Fibroblast of the aortic adventitia (primary cell): ENCODE data around the gene ANXA1. TPM values are rescaled to one million over a fixed set of nuclear protein-coding genes. Genes with fewer than 3 reads are reported as not detected.

Experiments
- DNase-seq: peaks from one replicate; pipeline ENCODE4 v3.0.0-alpha.2; 2010; ENCODE audit warnings: low read depth
- H3K4me3 ChIP-seq: 2 replicates; pipeline ENCODE4 v1.5.1; 2011; ENCODE audit warnings: low read depth, mild to moderate bottlenecking, control low read depth, low read length, moderate library complexity
- total RNA-seq: library from RNA; depleted of rRNA; stranded (reverse); fragments of >200 nt; gene quantifications from 2 replicates; pipeline ENCODE4 v1.2.3, GENCODE V29; 2012; ENCODE audit warnings: low replicate concordance
- TF ChIP-seq, protein P1 (sequence below): IDR thresholded peaks from 2 replicates; pipeline ENCODE4 v1.5.1; 2011; ENCODE audit warnings: mild to moderate bottlenecking, low read length, control low read depth, inconsistent platforms; ENCODE audit not compliant: insufficient read depth

ANXA1 gene
- total RNA-seq, 1 donor = 923 TPM

DNA sequence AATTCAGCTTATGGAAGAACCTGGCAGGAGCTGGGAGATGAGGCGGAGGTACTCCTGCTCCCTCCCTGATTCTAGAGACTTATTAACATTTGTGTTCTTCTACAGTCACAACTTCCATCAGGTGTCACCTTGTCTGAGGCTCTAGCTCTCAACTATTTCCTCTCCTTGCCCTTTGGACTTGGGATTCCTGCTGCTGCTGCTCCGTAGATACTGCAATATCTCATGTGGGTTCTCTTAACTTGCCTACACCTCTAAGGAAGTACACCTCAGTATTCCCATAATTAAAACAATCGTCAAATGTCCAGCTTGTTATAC, 21.2 kb downstream of the ANXA1 start:
- no peak overlapping the region for H3K4me3 ChIP-seq
- no peak for DNase-seq
- TF ChIP-seq, protein P1, sequence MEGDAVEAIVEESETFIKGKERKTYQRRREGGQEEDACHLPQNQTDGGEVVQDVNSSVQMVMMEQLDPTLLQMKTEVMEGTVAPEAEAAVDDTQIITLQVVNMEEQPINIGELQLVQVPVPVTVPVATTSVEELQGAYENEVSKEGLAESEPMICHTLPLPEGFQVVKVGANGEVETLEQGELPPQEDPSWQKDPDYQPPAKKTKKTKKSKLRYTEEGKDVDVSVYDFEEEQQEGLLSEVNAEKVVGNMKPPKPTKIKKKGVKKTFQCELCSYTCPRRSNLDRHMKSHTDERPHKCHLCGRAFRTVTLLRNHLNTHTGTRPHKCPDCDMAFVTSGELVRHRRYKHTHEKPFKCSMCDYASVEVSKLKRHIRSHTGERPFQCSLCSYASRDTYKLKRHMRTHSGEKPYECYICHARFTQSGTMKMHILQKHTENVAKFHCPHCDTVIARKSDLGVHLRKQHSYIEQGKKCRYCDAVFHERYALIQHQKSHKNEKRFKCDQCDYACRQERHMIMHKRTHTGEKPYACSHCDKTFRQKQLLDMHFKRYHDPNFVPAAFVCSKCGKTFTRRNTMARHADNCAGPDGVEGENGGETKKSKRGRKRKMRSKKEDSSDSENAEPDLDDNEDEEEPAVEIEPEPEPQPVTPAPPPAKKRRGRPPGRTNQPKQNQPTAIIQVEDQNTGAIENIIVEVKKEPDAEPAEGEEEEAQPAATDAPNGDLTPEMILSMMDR = no peak

DNA sequence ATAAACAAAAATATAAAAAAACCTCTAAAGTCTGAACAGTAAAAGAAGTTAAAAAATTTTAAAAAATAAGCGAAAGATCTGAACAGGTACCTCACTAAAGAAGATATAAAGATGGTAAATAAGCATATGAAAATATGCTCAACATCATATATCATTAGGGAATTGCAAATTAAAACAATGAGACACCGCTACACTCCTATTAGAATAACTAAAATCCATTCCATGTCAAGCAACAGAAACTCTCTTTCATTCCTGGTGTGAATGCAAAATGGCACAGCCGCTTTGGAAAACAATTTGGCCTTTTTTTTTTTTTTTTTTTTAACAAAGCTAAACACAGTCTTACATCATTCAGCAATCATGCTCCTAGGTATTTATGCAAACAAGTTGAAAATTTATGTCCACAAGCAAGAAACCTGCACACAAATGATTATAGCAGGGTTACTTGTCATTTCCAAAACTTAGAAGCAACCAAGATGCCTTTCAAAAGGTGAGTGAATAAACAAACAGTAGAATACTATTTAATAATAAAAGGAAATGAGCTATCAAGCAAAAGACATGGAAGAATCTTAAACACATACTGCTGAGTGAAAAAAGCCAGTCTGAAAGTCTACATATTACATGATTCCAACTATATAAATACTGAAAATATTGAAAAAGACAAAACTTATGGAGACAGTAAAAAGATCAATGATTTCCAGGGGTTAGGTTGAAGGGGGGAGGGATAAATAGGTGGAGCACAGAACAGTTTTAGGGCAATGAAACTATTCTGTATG, 22.1 kb downstream of the ANXA1 start:
- no peak overlapping the region for H3K4me3 ChIP-seq
- no peak for DNase-seq
- TF ChIP-seq, protein P1 = no peak

DNA sequence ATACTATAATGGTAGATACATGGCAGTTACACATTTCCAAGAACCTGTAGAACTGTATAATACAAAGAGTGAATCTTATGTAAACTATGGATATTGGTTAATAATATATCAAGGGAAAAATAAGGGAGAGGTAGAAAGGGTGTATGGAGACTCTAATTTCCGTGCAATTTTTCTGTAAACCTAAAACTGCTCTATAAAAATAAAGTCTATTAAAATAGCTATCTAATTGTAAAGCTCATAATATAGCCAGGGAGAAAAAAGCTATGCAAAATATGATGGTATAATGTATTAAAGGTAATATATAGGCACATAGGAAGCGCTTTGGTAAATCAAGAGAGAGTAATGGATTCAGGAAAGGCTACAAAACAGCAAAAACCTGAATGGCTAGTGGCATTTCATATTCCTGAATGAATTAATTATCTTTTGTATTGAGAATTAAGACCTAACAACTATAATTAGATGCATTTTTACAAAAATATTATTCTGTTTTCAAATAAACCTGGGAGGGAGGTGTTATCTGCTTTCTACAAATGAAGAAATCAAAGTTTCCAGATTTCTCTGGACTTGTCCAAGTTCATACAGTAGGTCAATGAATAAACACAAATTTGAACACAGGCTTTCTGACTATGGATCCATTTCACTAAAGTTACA, 22.8 kb downstream of the ANXA1 start:
- no peak overlapping the region for H3K4me3 ChIP-seq
- DNase-seq = no peak
- TF ChIP-seq, protein P1 = no peak

DNA sequence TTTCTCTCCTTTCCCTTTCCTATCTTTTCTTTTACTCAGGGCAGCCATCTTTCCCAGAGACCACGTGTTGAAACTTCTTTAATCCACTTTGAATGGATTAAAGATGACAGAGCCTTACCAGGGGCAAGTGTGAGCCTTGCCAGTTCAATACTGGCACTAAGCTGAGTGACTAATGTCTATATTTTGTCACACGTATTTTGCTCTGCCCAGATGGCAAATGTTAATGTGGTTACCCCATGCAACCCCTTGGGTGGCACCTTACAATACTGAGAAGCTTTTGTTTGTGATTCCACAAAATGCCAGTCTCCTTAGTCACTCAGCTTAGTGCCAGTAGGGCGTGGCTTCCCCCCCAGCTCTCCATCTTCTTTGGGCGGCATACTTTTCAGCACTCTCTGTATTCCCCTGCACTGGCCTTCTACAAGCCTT, 24.8 kb downstream of the ANXA1 start:
- no peak overlapping the region for H3K4me3 ChIP-seq
- peak; percentile 48 for DNase-seq
- TF ChIP-seq, protein P1 = no peak

DNA sequence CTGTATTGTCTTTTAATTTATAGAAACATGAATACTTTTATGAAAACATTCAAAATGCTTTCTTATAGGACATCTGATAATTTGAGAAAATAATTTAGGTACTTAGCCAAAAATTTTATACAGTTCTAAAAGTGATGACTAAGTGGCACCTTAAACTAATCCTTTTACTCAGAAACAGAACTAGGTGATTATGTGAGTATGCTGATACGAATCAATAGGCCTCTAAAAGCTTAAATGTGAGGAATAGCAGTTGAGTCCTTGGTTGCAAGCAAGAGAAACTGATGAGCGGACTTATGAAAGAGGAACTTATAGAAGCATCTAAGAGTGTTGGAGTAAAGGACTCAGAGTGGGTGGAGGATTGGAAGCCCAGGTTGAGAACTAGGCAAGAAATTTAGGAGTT, 26.4 kb downstream of the ANXA1 start:
- no peak for DNase-seq
- no peak overlapping the region for H3K4me3 ChIP-seq
- TF ChIP-seq, protein P1 = no peak

DNA sequence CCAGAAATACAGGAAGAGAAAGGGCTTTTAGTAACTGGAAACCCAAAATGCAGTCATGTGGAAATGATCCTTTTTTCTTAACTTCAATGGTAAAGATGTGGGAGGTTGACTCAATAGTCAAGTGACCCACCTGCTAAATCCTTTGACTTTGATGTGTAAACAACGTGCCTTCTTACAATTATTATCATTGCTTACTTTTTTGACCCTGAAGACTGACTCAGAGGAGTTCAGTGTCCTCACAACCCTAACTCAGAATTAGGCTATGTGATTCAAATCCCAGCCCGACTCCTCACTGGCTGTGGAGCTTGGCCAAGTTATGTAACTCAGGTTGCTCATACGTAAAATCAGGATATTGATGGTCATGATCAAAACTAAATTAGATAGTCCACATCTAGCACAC, 27.9 kb downstream of the ANXA1 start:
- no peak for DNase-seq
- TF ChIP-seq, protein P1 = no peak

More for the DNA sequence above, 27.9 kb downstream of the ANXA1 start:
- no peak overlapping the region for H3K4me3 ChIP-seq
